ENCODE measurements around the gene TMEM178B. TPM values are rescaled to one million over a fixed set of nuclear protein-coding genes. Genes with fewer than 3 reads are reported as not detected.
"Not testable (repeated sequence)": the region's sequence is repeated elsewhere in the genome, so short reads cannot be mapped to it uniquely, and the experiment has no call there.

Gene TMEM178B
- not detected for total RNA-seq
- total RNA-seq (2013): 0.14 TPM

DNA sequence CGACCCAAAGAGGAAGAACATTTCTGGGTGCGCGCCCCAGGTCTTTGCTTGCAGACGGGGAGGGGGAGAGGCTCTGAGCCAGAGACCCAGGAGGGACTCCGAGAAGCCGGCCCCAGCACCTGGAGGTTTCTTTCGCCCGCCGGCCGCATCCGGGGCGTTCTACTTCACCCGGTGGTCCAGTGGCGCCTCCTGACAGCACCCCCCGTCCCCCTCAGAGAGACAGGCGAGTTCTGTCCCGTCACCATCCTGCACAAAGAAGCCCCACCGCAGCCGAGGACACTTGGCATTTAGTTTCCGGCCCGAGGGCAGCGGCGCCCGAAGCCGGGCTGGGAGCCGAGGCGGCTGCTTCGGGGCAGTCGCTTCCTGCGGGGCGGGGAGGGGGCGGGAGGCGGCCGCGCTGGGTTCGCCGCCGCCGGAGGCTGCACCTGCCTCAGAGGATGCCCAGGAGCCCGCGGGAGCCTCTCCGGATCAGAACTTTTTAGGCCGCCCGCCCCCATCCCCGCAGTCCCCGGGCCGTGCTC, at the start of gene TMEM178B:
Gene TMEM178B (plus strand): TSS at position 424 of the 521 bp plus-strand sequence.
- Mint-ChIP-seq H3K27me3 (ENCODE audit: low read depth in 2 of 2) (peaks cover 40 to 42% of the 10 kb centered on the region in 2 donors), H3K4me1 (peaks cover 20 to 25% of the 10 kb centered on the region in 2 donors), H3K36me3 (no peaks in the 10 kb centered on the region), H3K4me3 (peak within 1 kb of the TSS; percentile 82), H3K27ac (no peak within 1 kb of the TSS), H3K9me3 (no peaks in the 10 kb centered on the region)
- DNase-seq: peak in 1 of 2 donors; percentile 14
- H3K36me3 ChIP-seq (ENCODE audit: control insufficient read depth, insufficient read depth, low read length): no peaks in the 10 kb centered on the region
- under 1% methylated on average over 47 of the region's 47 CpGs for WGBS (ENCODE audit: insufficient coverage)
- H3K27ac ChIP-seq (ENCODE audit: low read length): no peak within 1 kb of the TSS
- peaks cover 32% of the 10 kb centered on the region for H3K4me1 ChIP-seq (ENCODE audit: control insufficient read depth, insufficient read depth, low read length)
- intact Hi-C loops (cut with micrococcal nuclease): no loop called here
- H3K27me3 ChIP-seq (ENCODE audit: control insufficient read depth, insufficient read depth, low read length): peaks cover 35% of the 10 kb centered on the region
- H3K9me3 ChIP-seq (ENCODE audit: control insufficient read depth, insufficient read depth, low read length): no peaks in the 10 kb centered on the region
- TF ChIP-seq, protein P1, sequence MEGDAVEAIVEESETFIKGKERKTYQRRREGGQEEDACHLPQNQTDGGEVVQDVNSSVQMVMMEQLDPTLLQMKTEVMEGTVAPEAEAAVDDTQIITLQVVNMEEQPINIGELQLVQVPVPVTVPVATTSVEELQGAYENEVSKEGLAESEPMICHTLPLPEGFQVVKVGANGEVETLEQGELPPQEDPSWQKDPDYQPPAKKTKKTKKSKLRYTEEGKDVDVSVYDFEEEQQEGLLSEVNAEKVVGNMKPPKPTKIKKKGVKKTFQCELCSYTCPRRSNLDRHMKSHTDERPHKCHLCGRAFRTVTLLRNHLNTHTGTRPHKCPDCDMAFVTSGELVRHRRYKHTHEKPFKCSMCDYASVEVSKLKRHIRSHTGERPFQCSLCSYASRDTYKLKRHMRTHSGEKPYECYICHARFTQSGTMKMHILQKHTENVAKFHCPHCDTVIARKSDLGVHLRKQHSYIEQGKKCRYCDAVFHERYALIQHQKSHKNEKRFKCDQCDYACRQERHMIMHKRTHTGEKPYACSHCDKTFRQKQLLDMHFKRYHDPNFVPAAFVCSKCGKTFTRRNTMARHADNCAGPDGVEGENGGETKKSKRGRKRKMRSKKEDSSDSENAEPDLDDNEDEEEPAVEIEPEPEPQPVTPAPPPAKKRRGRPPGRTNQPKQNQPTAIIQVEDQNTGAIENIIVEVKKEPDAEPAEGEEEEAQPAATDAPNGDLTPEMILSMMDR (IDR thresholded peaks at IDR 0.05): no peak
- ATAC-seq: peak in 2 of 3 donors; percentile 24 to 38
- peak within 1 kb of the TSS; percentile 24 for H3K4me3 ChIP-seq (ENCODE audit: low read length)

DNA sequence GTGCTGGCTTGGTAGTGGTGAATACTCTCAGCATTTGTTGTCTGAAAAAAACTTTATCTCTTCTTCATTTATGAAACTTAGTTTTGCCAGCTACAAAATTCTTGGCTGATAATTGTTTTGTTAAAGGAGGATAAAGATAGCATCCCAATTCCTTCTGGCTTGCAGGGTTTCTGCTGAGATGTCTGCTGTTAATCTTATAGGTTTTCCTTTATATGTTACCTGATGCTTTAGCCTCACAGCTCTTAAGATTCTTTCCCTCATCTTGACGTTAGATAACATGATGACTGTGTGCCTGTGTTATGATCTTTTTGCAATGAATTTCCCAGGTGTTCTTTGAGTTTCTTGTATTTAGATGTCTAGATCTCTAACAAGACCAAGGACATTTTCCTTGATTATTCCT, 49.2 kb upstream of the TMEM178B start:
- Histone ChIP-seq H3K27ac (ENCODE audit: low read length) (no peak overlapping the region), H3K27me3 (ENCODE audit: control insufficient read depth, insufficient read depth, low read length) (peaks cover 7% of the 10 kb centered on the region), H3K4me1 (ENCODE audit: control insufficient read depth, insufficient read depth, low read length) (no peaks in the 10 kb centered on the region), H3K36me3 (ENCODE audit: control insufficient read depth, insufficient read depth, low read length) (no peaks in the 10 kb centered on the region), H3K9me3 (ENCODE audit: control insufficient read depth, insufficient read depth, low read length) (peaks cover 5% of the 10 kb centered on the region), H3K4me3 (ENCODE audit: low read length) (no peak overlapping the region)
- DNase-seq (no peak), ATAC-seq (no peak)
- TF ChIP-seq, protein P1 (IDR thresholded peaks at IDR 0.05): no peak
- WGBS (ENCODE audit: insufficient coverage): no CpG with 5 or more reads among the region's 1 CpG
- H3K4me1 Mint-ChIP-seq: no peaks in the 10 kb centered on the region
- peaks cover 7% of the 10 kb centered on the region for H3K36me3 Mint-ChIP-seq
- intact Hi-C loops (cut with micrococcal nuclease): loop anchor here (5.0 kb wide), 1 partner anchor 163 kb away; no protein-coding TSS in a partner anchor
- H3K4me3 Mint-ChIP-seq: no peak overlapping the region
- peaks cover 4 to 6% of the 10 kb centered on the region in 2 donors for H3K9me3 Mint-ChIP-seq
- H3K27ac Mint-ChIP-seq: no peak overlapping the region
- H3K27me3 Mint-ChIP-seq (ENCODE audit: low read depth in 2 of 2): peaks cover 38 to 41% of the 10 kb centered on the region in 2 donors

DNA sequence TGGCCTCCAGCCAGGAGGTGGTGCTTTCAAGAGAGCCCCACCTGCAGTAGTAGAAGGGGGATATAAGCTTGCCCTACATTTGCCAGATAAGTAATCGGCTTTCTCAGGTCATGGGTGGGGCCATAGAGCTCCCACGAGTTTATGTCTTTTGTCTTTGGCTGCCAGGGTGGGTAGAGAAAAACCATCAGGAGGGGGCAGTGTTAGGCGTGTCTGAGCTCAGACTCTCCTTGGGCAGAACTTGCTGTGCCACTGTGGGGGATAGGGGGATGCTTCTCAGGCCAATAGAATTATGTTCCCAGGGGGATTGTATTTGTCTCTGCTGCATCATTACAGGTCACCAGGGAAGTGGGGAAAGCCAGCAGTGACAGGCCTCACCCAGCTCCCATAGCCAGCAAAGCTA, 46.8 kb upstream of the TMEM178B start:
- peaks cover 33 to 53% of the 10 kb centered on the region in 2 donors for H3K27me3 Mint-ChIP-seq (ENCODE audit: low read depth in 2 of 2)
- Histone ChIP-seq H3K9me3 (ENCODE audit: control insufficient read depth, insufficient read depth, low read length) (peaks cover 5% of the 10 kb centered on the region), H3K27me3 (ENCODE audit: control insufficient read depth, insufficient read depth, low read length) (peaks cover 7% of the 10 kb centered on the region), H3K4me3 (ENCODE audit: low read length) (no peak overlapping the region), H3K36me3 (ENCODE audit: control insufficient read depth, insufficient read depth, low read length) (no peaks in the 10 kb centered on the region), H3K4me1 (ENCODE audit: control insufficient read depth, insufficient read depth, low read length) (no peaks in the 10 kb centered on the region), H3K27ac (ENCODE audit: low read length) (no peak overlapping the region)
- no peak overlapping the region for H3K4me3 Mint-ChIP-seq
- no peak for ATAC-seq
- TF ChIP-seq, protein P1 (IDR thresholded peaks at IDR 0.05): no peak
- peaks cover 7% of the 10 kb centered on the region for H3K36me3 Mint-ChIP-seq
- intact Hi-C loops (cut with micrococcal nuclease): loop anchor here (5.0 kb wide), 1 partner anchor 160 kb away; no protein-coding TSS in a partner anchor
- WGBS (ENCODE audit: insufficient coverage): 67% methylated on average over 3 of the region's 3 CpGs
- no peak overlapping the region for H3K27ac Mint-ChIP-seq
- peaks cover 4 to 6% of the 10 kb centered on the region in 2 donors for H3K9me3 Mint-ChIP-seq
- no peak for DNase-seq
- no peaks in the 10 kb centered on the region for H3K4me1 Mint-ChIP-seq

DNA sequence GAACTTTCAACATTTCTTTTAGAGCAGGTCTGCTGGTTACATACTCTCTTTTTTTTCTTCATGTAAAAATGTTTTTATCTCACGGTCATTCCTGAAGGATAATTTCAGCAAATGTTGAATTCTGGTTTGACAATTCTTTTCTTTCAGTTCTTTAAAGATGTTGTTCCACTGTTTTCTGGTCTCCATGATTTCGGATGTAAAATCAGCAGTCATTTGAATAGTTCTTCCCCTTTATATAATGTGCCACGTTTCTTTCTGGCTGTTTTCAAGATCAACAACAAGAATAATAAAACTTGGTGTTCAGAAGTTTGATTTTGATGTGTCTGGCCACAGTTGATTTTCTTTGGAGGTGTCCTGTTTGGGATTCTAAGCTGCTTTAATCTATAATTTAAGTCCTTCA, 45.1 kb upstream of the TMEM178B start:
- H3K4me3 Mint-ChIP-seq: no peak overlapping the region
- WGBS (ENCODE audit: insufficient coverage): 85% methylated on average over 2 of the region's 3 CpGs
- Histone ChIP-seq H3K9me3 (ENCODE audit: control insufficient read depth, insufficient read depth, low read length) (peaks cover 5% of the 10 kb centered on the region), H3K4me1 (ENCODE audit: control insufficient read depth, insufficient read depth, low read length) (no peaks in the 10 kb centered on the region), H3K4me3 (ENCODE audit: low read length) (no peak overlapping the region), H3K27me3 (ENCODE audit: control insufficient read depth, insufficient read depth, low read length) (peaks cover 7% of the 10 kb centered on the region), H3K27ac (ENCODE audit: low read length) (no peak overlapping the region), H3K36me3 (ENCODE audit: control insufficient read depth, insufficient read depth, low read length) (no peaks in the 10 kb centered on the region)
- intact Hi-C loops (cut with micrococcal nuclease): loop anchor here (5.0 kb wide), 1 partner anchor 159 kb away; no protein-coding TSS in a partner anchor
- no peaks in the 10 kb centered on the region for H3K4me1 Mint-ChIP-seq
- TF ChIP-seq, protein P1 (IDR thresholded peaks at IDR 0.05): no peak
- peaks cover 7% of the 10 kb centered on the region for H3K36me3 Mint-ChIP-seq
- DNase-seq (no peak), ATAC-seq (no peak)
- H3K27ac Mint-ChIP-seq: no peak overlapping the region
- H3K27me3 Mint-ChIP-seq (ENCODE audit: low read depth in 2 of 2): peaks cover 27 to 46% of the 10 kb centered on the region in 2 donors
- H3K9me3 Mint-ChIP-seq: peaks cover 4 to 6% of the 10 kb centered on the region in 2 donors

DNA sequence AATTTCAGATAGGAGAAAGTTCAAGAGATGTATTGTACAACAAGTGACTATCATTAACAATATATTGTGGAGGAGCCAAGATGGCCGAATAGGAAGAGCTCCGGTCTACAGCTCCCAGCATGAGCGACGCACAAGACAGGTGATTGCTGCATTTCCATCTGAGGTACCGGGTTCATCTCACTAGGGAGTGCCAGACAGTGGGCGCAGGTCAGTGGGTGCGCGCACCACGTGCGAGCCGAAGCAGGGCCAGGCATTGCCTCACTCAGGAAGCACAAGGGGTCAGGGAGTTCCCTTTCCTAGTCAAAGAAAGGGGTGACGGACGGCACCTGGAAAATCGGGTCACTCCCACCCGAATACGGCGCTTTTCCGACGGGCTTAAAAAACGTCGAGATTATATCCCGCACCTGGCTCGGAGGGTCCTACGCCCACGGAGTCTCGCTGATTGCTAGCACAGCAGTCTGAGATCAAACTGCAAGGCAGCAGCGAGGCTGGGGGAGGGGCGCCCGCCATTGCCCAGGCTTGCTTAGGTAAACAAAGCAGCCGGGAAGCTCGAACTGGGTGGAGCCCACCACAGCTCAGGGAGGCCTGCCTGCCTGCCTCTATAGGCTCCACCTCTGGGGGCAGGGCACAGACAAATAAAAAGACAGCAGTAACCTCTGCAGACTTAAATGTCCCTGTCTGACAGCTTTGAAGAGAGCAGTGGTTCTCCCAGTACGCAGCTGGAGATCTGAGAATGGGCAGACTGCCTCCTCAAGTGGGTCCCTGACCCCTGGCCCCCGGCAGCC, 41.1 kb upstream of the TMEM178B start:
- H3K36me3 ChIP-seq (ENCODE audit: control insufficient read depth, insufficient read depth, low read length); H3K27ac Mint-ChIP-seq; H3K4me3 Mint-ChIP-seq; ATAC-seq; intact Hi-C loops (cut with micrococcal nuclease); H3K9me3 ChIP-seq (ENCODE audit: control insufficient read depth, insufficient read depth, low read length); H3K27ac ChIP-seq (ENCODE audit: low read length); H3K9me3 Mint-ChIP-seq; H3K4me3 ChIP-seq (ENCODE audit: low read length); H3K4me1 ChIP-seq (ENCODE audit: control insufficient read depth, insufficient read depth, low read length); DNase-seq; H3K36me3 Mint-ChIP-seq; H3K27me3 ChIP-seq (ENCODE audit: control insufficient read depth, insufficient read depth, low read length); H3K4me1 Mint-ChIP-seq: not testable (repeated sequence)
- peaks cover 22 to 40% of the 10 kb centered on the region in 2 donors for H3K27me3 Mint-ChIP-seq (ENCODE audit: low read depth in 2 of 2)
- WGBS (ENCODE audit: insufficient coverage): 88% methylated on average over 28 of the region's 33 CpGs

All from natural killer cell (primary cell).